Erythroblast (primary cell): ENCODE data around the gene TMEM181.
"Not testable (repeated sequence)": the region's sequence is repeated elsewhere in the genome, so short reads cannot be mapped to it uniquely, and the experiment has no call there.

ENCODE experiments used
- DNase-seq, 2 experiments: peaks; one replicate each; lab custom pipeline; 2025; lab: John Stamatoyannopoulos, UW
- GATA1 ChIP-seq: IDR thresholded peaks from 2 replicates; pipeline ENCODE4 v1.6.1; 2011; ENCODE audit warnings: low read depth, mild to moderate bottlenecking, control low read depth, low read length, moderate library complexity
- POLR2A ChIP-seq: IDR thresholded peaks from 2 replicates; pipeline ENCODE4 v1.6.1; 2011; ENCODE audit warnings: mild to moderate bottlenecking, low read length

Gene TMEM181

GRCh38 chr6:158609455-158610155, 49.7 kb downstream of the TMEM181 start:
- no peak for DNase-seq
- no peak for TF ChIP-seq GATA1
- no peak for TF ChIP-seq POLR2A

GRCh38 chr6:158610319-158610968, 50.6 kb downstream of the TMEM181 start:
- DNase-seq: no peak
- TF ChIP-seq GATA1: no peak
- TF ChIP-seq POLR2A: no peak

- no peak for TF ChIP-seq GATA1
- DNase-seq: no peak
Observed at GRCh38 chr6:158611039-158611438, 51.1 kb downstream of the TMEM181 start.

- TF ChIP-seq GATA1: no peak
- no peak for TF ChIP-seq POLR2A
Observed at GRCh38 chr6:158611541-158612370, 51.9 kb downstream of the TMEM181 start.

GRCh38 chr6:158614606-158615005, 54.7 kb downstream of the TMEM181 start:
- not testable (repeated sequence) for DNase-seq

More at GRCh38 chr6:158611541-158612370, 51.9 kb downstream of the TMEM181 start:
- no peak for DNase-seq

GRCh38 chr6:158618289-158618688, 58.4 kb downstream of the TMEM181 start:
- DNase-seq: not testable (repeated sequence)

GRCh38 chr6:158619922-158620801, 60.3 kb downstream of the TMEM181 start:
- DNase-seq: no peak
- TF ChIP-seq GATA1 (no peak), POLR2A (no peak)

GRCh38 chr6:158620963-158621693, 61.2 kb downstream of the TMEM181 start:
- DNase-seq: no peak
- TF ChIP-seq GATA1 (no peak), POLR2A (no peak)

- no peak for DNase-seq
- TF ChIP-seq POLR2A (no peak), GATA1 (no peak)
Observed at GRCh38 chr6:158621694-158622544, 62.0 kb downstream of the TMEM181 start.

- no peak for TF ChIP-seq GATA1
- no peak for TF ChIP-seq POLR2A
- no peak for DNase-seq
Observed at GRCh38 chr6:158622545-158623190, 62.8 kb downstream of the TMEM181 start.
